Memory B cell (primary cell): ENCODE results near the gene AMPD2.

Experiments used
- ATAC-seq: fragments of 150-1000 bp; cut with Tn5 transposase; 2 replicates; pipeline ENCODE4 v1.10.0; 2021; ENCODE audit warnings: low read depth, mild to moderate bottlenecking, moderate library complexity
- DNase-seq, 2 donors: peaks; one replicate each; pipeline ENCODE4 v3.0.0; 2022; ENCODE audit warnings: low spot score in 2 of 2
- H3K27ac Mint-ChIP-seq: one replicate; pipeline ENCODE4 v1.8.0; 2022; ENCODE audit warnings: mild to moderate bottlenecking, moderate library complexity, mixed read lengths
- H3K27me3 Mint-ChIP-seq: one replicate; pipeline ENCODE4 v1.8.0; 2022; ENCODE audit warnings: mixed read lengths
- H3K36me3 Mint-ChIP-seq: one replicate; pipeline ENCODE4 v1.8.0; 2022; ENCODE audit warnings: mild to moderate bottlenecking, mixed read lengths
- H3K4me1 Mint-ChIP-seq: one replicate; pipeline ENCODE4 v1.8.0; 2022; ENCODE audit warnings: mixed read lengths
- H3K4me3 Mint-ChIP-seq: one replicate; pipeline ENCODE4 v1.8.0; 2022; ENCODE audit warnings: mild to moderate bottlenecking, moderate library complexity, mixed read lengths
- H3K9me3 Mint-ChIP-seq: one replicate; pipeline ENCODE4 v1.8.0; 2022; ENCODE audit warnings: mixed read lengths

The AMPD2 gene

GRCh38 chr1:109622137-109622892 is 2.7 kb downstream of the AMPD2 start:
- Mint-ChIP-seq H3K27ac (peak overlapping the region; percentile 94), H3K4me1 (peaks cover 52% of the 10 kb centered on the region)
- no peak for ATAC-seq

GRCh38 chr1:109622895-109623294 is 3.3 kb downstream of the AMPD2 start:
- H3K9me3 Mint-ChIP-seq = no peaks in the 10 kb centered on the region
- peak overlapping the region; percentile 94 for H3K27ac Mint-ChIP-seq
- H3K36me3 Mint-ChIP-seq = peaks cover 12% of the 10 kb centered on the region
- DNase-seq = no peak
- ATAC-seq = no peak
- no peaks in the 10 kb centered on the region for H3K27me3 Mint-ChIP-seq
- H3K4me1 Mint-ChIP-seq = peaks cover 50% of the 10 kb centered on the region
- peak overlapping the region; percentile 24 for H3K4me3 Mint-ChIP-seq

More at GRCh38 chr1:109622137-109622892, 2.7 kb downstream of the AMPD2 start:
- Mint-ChIP-seq H3K9me3 (no peaks in the 10 kb centered on the region), H3K4me3 (peak overlapping the region; percentile 94), H3K27me3 (no peaks in the 10 kb centered on the region), H3K36me3 (peaks cover 7% of the 10 kb centered on the region)
- no peak for DNase-seq

DNA sequence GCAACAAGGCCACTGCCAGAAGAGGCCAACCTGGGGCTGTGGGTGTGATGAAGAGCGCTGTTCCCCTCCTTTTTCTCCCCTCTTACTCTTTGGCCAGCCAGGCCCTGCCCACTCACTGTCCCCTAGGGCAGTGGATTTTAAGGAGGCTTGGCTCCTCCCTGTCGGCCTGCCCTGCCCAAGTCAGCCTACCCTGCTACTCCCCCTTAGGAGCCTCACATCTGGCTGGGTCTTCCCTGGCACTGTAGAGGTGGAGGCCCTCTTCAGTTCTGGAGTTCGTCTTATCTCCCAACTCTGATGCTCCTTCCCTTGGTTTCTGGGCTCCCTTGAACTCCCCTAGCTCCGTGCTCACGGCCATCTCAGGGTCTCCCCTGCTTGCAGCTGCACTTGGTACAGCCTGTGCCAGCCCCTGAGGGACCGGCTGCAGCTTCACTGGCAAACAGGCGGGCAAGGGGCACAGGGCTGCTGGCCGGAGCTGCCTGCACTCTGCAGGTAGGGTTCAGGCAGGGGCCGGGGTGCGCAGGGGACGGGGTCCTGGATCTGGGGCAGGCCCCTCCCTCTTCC is 4.0 kb downstream of the AMPD2 start:
- Mint-ChIP-seq H3K36me3 (peaks cover 16% of the 10 kb centered on the region), H3K4me3 (peak overlapping the region; percentile 69), H3K27ac (peak overlapping the region; percentile 94), H3K9me3 (no peaks in the 10 kb centered on the region), H3K4me1 (peaks cover 47% of the 10 kb centered on the region), H3K27me3 (no peaks in the 10 kb centered on the region)
- ATAC-seq = no peak
- DNase-seq = no peak

DNA sequence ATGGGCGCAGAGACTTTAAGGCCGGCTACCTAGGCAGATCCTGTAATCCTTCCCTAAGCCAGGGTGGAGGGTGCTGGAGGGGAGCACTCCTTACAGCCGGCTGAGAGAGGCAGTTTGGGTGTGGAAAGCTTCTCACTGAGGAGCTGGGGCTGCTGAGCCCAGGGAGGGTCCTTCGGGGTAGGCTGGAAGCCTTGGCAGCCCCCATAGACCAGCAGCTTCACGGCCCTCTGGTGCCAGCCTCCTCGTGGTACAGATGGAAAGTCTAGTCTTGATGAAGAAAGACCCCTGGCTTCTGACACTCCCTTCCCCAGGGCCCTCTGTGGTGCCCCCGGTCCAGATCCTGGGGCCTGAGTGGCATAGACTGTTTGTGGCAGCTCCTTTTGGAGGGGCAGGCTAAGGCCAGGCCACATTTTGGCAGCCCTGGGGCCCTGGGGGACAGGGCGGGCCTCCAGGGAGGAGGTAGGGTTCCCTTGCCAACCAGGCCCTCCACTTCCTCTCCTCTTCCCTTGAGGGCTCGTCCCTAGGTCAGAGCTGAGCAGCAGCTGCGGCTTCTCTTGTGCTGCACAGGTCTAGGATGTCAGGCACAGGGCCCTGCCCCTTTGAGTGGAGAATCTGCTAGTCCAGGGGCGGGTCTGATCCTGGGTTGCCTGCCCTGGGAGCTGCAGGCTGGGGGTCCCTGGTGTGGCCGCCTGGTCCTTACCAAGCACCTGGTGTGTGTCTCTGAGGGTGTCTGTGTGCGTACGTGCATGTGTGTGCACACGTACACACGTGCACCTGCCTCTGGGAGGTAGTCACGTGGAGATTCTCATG is 4.8 kb downstream of the AMPD2 start:
- Mint-ChIP-seq H3K9me3 (no peaks in the 10 kb centered on the region), H3K27ac (peak overlapping the region; percentile 94), H3K4me3 (peak overlapping the region; percentile 69), H3K36me3 (peaks cover 17% of the 10 kb centered on the region), H3K4me1 (peaks cover 43% of the 10 kb centered on the region), H3K27me3 (no peaks in the 10 kb centered on the region)
- peak; percentile 48 for ATAC-seq
- peak in 1 of 2 donors; percentile 30 for DNase-seq

DNA sequence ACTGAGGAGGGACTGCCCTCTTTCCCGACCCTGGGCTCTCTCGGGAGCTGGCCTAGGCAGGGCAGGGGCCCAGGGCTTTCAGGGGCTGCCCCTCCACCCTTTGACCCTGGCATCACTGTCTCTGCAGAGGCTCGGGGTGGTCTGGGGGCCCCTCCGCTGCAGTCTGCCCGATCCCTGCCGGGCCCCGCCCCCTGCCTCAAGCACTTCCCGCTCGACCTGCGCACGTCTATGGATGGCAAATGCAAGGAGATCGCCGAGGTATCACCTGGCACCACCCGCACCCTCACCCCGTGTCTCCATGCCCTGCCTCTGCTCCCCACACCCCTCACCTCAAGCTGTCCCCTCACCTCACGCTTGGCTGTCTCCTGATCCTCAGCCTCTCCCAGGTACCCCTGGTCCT is 5.5 kb downstream of the AMPD2 start:
- H3K4me3 Mint-ChIP-seq = peak overlapping the region; percentile 33
- no peaks in the 10 kb centered on the region for H3K27me3 Mint-ChIP-seq
- H3K9me3 Mint-ChIP-seq = no peaks in the 10 kb centered on the region
- H3K27ac Mint-ChIP-seq = peak overlapping the region; percentile 94
- peaks cover 38% of the 10 kb centered on the region for H3K4me1 Mint-ChIP-seq
- H3K36me3 Mint-ChIP-seq = peaks cover 24% of the 10 kb centered on the region
- no peak for ATAC-seq
- no peak for DNase-seq

GRCh38 chr1:109625601-109626560 is 6.2 kb downstream of the AMPD2 start:
- H3K4me1 Mint-ChIP-seq = peaks cover 35% of the 10 kb centered on the region
- H3K27me3 Mint-ChIP-seq = no peaks in the 10 kb centered on the region
- ATAC-seq (no peak), DNase-seq (no peak)
- no peaks in the 10 kb centered on the region for H3K9me3 Mint-ChIP-seq
- H3K36me3 Mint-ChIP-seq = peaks cover 24% of the 10 kb centered on the region
- H3K4me3 Mint-ChIP-seq = peak overlapping the region; percentile 33
- peak overlapping the region; percentile 56 for H3K27ac Mint-ChIP-seq

GRCh38 chr1:109626682-109627408 is 7.2 kb downstream of the AMPD2 start:
- Mint-ChIP-seq H3K4me1 (peaks cover 32% of the 10 kb centered on the region), H3K4me3 (no peak overlapping the region), H3K36me3 (peaks cover 29% of the 10 kb centered on the region), H3K9me3 (no peaks in the 10 kb centered on the region), H3K27me3 (no peaks in the 10 kb centered on the region), H3K27ac (no peak overlapping the region)
- DNase-seq (no peak), ATAC-seq (no peak)

- ATAC-seq = no peak
- peaks cover 22% of the 10 kb centered on the region for H3K4me1 Mint-ChIP-seq
- peaks cover 29% of the 10 kb centered on the region for H3K36me3 Mint-ChIP-seq
Observed at GRCh38 chr1:109627692-109628399, 8.2 kb downstream of the AMPD2 start.

GRCh38 chr1:109628540-109629321 is 9.1 kb downstream of the AMPD2 start:
- no peak for ATAC-seq
- Mint-ChIP-seq H3K36me3 (peaks cover 29% of the 10 kb centered on the region), H3K9me3 (no peaks in the 10 kb centered on the region), H3K27me3 (no peaks in the 10 kb centered on the region), H3K27ac (no peak overlapping the region), H3K4me3 (no peak overlapping the region), H3K4me1 (peaks cover 14% of the 10 kb centered on the region)
- no peak for DNase-seq

More at GRCh38 chr1:109627692-109628399, 8.2 kb downstream of the AMPD2 start:
- Mint-ChIP-seq H3K27ac (no peak overlapping the region), H3K4me3 (no peak overlapping the region), H3K27me3 (no peaks in the 10 kb centered on the region), H3K9me3 (no peaks in the 10 kb centered on the region)
- DNase-seq = no peak

DNA sequence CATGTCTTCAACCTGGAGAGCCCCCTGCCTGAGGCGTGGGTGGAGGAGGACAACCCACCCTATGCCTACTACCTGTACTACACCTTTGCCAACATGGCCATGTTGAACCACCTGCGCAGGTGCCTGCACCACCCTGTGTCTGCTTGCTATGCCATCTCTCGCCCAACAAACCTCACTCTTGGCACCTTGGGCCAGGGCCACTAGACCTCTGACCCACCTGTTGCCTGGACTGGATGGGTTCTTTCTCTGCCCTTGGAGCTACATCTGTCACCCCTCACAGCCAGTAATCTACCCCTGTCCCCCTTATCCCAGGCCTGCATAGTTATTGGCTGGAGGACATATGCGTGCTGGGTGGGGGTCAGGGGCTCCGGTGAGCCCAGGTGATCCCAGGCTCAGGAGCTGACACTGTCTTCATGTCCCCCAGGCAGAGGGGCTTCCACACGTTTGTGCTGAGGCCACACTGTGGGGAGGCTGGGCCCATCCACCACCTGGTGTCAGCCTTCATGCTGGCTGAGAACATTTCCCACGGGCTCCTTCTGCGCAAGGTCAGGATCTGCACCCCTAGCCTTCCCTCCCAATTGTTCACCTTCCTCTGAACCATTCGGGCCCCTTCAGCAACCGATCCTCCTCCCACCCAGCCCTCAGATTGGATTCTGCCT is 9.9 kb downstream of the AMPD2 start:
- ATAC-seq = no peak
- no peak overlapping the region for H3K27ac Mint-ChIP-seq
- peaks cover 29% of the 10 kb centered on the region for H3K36me3 Mint-ChIP-seq
- H3K4me3 Mint-ChIP-seq = no peak overlapping the region
- no peaks in the 10 kb centered on the region for H3K27me3 Mint-ChIP-seq
- no peak for DNase-seq
- H3K4me1 Mint-ChIP-seq = peaks cover 11% of the 10 kb centered on the region
- no peaks in the 10 kb centered on the region for H3K9me3 Mint-ChIP-seq

GRCh38 chr1:109630081-109630897 is 10.7 kb downstream of the AMPD2 start:
- ATAC-seq (peak; percentile 35), DNase-seq (no peak)
- Mint-ChIP-seq H3K36me3 (peaks cover 29% of the 10 kb centered on the region), H3K9me3 (no peaks in the 10 kb centered on the region), H3K4me3 (no peak overlapping the region), H3K4me1 (peaks cover 11% of the 10 kb centered on the region), H3K27ac (no peak overlapping the region), H3K27me3 (no peaks in the 10 kb centered on the region)
